ENCODE measurements around the gene GRB10.
A peak's percentile ranks its signal among the peaks of the same experiment; 100 is the strongest.

Gene GRB10

GRCh38 chr7:50667789-50668226, 114.9 kb downstream of the GRB10 start:
- no peak for DNase-seq (ENCODE audit: low spot score)

GRCh38 chr7:50667338-50667737, 115.4 kb downstream of the GRB10 start:
- no peak for DNase-seq (ENCODE audit: low spot score)

GRCh38 chr7:50666124-50666496, 116.6 kb downstream of the GRB10 start:
- DNase-seq (ENCODE audit: low spot score) = no peak

- DNase-seq (ENCODE audit: low spot score) = no peak
Measured at GRCh38 chr7:50665403-50666123, 117.1 kb downstream of the GRB10 start.

- DNase-seq (ENCODE audit: low spot score) = peak; percentile 17
Measured at GRCh38 chr7:50664937-50665336, 117.8 kb downstream of the GRB10 start.

GRCh38 chr7:50664461-50664922, 118.2 kb downstream of the GRB10 start:
- DNase-seq (ENCODE audit: low spot score) = peak; percentile 85

GRCh38 chr7:50663396-50664102, 119.1 kb downstream of the GRB10 start:
- no peak for DNase-seq (ENCODE audit: low spot score)

- no peak for DNase-seq (ENCODE audit: low spot score)
Measured at GRCh38 chr7:50662996-50663395, 119.7 kb downstream of the GRB10 start.

- peak; percentile 74 for DNase-seq (ENCODE audit: low spot score)
Measured at GRCh38 chr7:50662041-50662694, 120.5 kb downstream of the GRB10 start.

GRCh38 chr7:50661345-50662040, 121.2 kb downstream of the GRB10 start:
- DNase-seq (ENCODE audit: low spot score) = peak; percentile 58

GRCh38 chr7:50660830-50661175, 121.9 kb downstream of the GRB10 start:
- no peak for DNase-seq (ENCODE audit: low spot score)

- peak; percentile 69 for DNase-seq (ENCODE audit: low spot score)
Measured at GRCh38 chr7:50660040-50660829, 122.5 kb downstream of the GRB10 start.

- DNase-seq (ENCODE audit: low spot score) = no peak
Measured at GRCh38 chr7:50659329-50659965, 123.2 kb downstream of the GRB10 start.

GRCh38 chr7:50658696-50659095, 124.0 kb downstream of the GRB10 start:
- no peak for DNase-seq (ENCODE audit: low spot score)

GRCh38 chr7:50657912-50658311, 124.8 kb downstream of the GRB10 start:
- no peak for DNase-seq (ENCODE audit: low spot score)

- DNase-seq (ENCODE audit: low spot score) = no peak
Measured at GRCh38 chr7:50657341-50657873, 125.3 kb downstream of the GRB10 start.

GRCh38 chr7:50656141-50656895, 126.4 kb downstream of the GRB10 start:
- DNase-seq (ENCODE audit: low spot score) = no peak

GRCh38 chr7:50655490-50655889, 127.2 kb downstream of the GRB10 start:
- no peak for DNase-seq (ENCODE audit: low spot score)

GRCh38 chr7:50655020-50655419, 127.7 kb downstream of the GRB10 start:
- no peak for DNase-seq (ENCODE audit: low spot score)

GRCh38 chr7:50653981-50654425, 128.7 kb downstream of the GRB10 start:
- DNase-seq (ENCODE audit: low spot score) = no peak

Data from activated CD4-positive, alpha-beta T cell treated with anti-CD3 and anti-CD28 coated beads, Interleukin-2, Interleukin-4, amounts not matched to agents 100 ng/mL and 50 ng/mL, durations not matched to agents 16 hours and 8 hours (primary cell).